Measurements from ENCODE around the gene CRTC1.
"Not testable (repeated sequence)": the region's sequence is repeated elsewhere in the genome, so short reads cannot be mapped to it uniquely, and the experiment has no call there.

Gene CRTC1

GRCh38 chr19:18789883-18790565, 106.5 kb downstream of the CRTC1 start:
- DNase-seq, result no peak

GRCh38 chr19:18790566-18791314, 107.3 kb downstream of the CRTC1 start, which contains the start of gene COMP:
TSS of gene COMP (minus strand) at chr19:18791305. CDS start at chr19:18791269, 36 bp downstream.
- DNase-seq, result no peak

GRCh38 chr19:18791315-18791678, 107.8 kb downstream of the CRTC1 start:
- DNase-seq, result no peak

GRCh38 chr19:18792661-18793060, 109.2 kb downstream of the CRTC1 start:
- DNase-seq, result no peak

- DNase-seq, result no peak
Observed at GRCh38 chr19:18793144-18794028, 109.9 kb downstream of the CRTC1 start.

- DNase-seq, result no peak
Observed at GRCh38 chr19:18794029-18794313, 110.5 kb downstream of the CRTC1 start.

- DNase-seq, result no peak
Observed at GRCh38 chr19:18794692-18795091, 111.2 kb downstream of the CRTC1 start.

- no peak for DNase-seq
Observed at GRCh38 chr19:18795540-18795939, 112.1 kb downstream of the CRTC1 start.

GRCh38 chr19:18796239-18796638, 112.8 kb downstream of the CRTC1 start:
- no peak for DNase-seq

GRCh38 chr19:18798384-18799352, 115.2 kb downstream of the CRTC1 start:
- DNase-seq, result no peak

GRCh38 chr19:18799389-18799970, 116.0 kb downstream of the CRTC1 start:
- no peak for DNase-seq

- no peak for DNase-seq
Observed at GRCh38 chr19:18800079-18800478, 116.6 kb downstream of the CRTC1 start.

GRCh38 chr19:18800636-18801035, 117.2 kb downstream of the CRTC1 start:
- DNase-seq, result no peak

- no peak for DNase-seq
Observed at GRCh38 chr19:18802354-18802753, 118.9 kb downstream of the CRTC1 start.

- no peak for DNase-seq
Observed at GRCh38 chr19:18803550-18804138, 120.2 kb downstream of the CRTC1 start.

- no peak for DNase-seq
Observed at GRCh38 chr19:18804139-18804601, 120.7 kb downstream of the CRTC1 start.

GRCh38 chr19:18804643-18805042, 121.2 kb downstream of the CRTC1 start:
- no peak for DNase-seq

GRCh38 chr19:18807861-18808331, 124.4 kb downstream of the CRTC1 start:
- no peak for DNase-seq

- no peak for DNase-seq
Observed at GRCh38 chr19:18809149-18809868, 125.8 kb downstream of the CRTC1 start.

GRCh38 chr19:18811638-18812037, 128.2 kb downstream of the CRTC1 start:
- not testable (repeated sequence) for DNase-seq

- no peak for DNase-seq
Observed at GRCh38 chr19:18814063-18814462, 130.6 kb downstream of the CRTC1 start.

Data from NCI-H1092 treated with DMSO at 0.1 percent for 48 hours (cell line).